Measurements from ENCODE around the gene NOP9.
A peak's percentile ranks its signal among the peaks of the same experiment; 100 is the strongest.

The NOP9 gene

GRCh38 chr14:24299255-24300191 is at the start of gene NOP9, which contains the start of gene DHRS1:
Gene NOP9, plus strand, starts transcription at chr14:24299850. Its CDS starts 105 bp downstream, at chr14:24299955.
Gene DHRS1, minus strand, starts transcription at chr14:24299780. Its CDS starts 674 bp downstream, at chr14:24299106.
- Mint-ChIP-seq H3K9me3 (no peaks in the 10 kb centered on the region), H3K4me3 (peak within 1 kb of the TSS; percentile 94), H3K27me3 (ENCODE audit: low read depth, poor library complexity) (no peaks in the 10 kb centered on the region), H3K36me3 (ENCODE audit: low read depth) (peaks cover 25% of the 10 kb centered on the region), H3K4me1 (peaks cover 52% of the 10 kb centered on the region), H3K27ac (peak within 1 kb of the TSS; percentile 75)
- no peak for TF ChIP-seq CTCF (IDR thresholded peaks at IDR 0.05)
- DNase-seq: peak; percentile 96

GRCh38 chr14:24250354-24250753 is 49.3 kb upstream of the NOP9 start:
- peaks cover 22% of the 10 kb centered on the region for H3K27me3 Mint-ChIP-seq (ENCODE audit: low read depth, poor library complexity)
- TF ChIP-seq CTCF (IDR thresholded peaks at IDR 0.05): no peak
- H3K27ac Mint-ChIP-seq: no peak overlapping the region
- no peak overlapping the region for H3K4me3 Mint-ChIP-seq
- no peaks in the 10 kb centered on the region for H3K4me1 Mint-ChIP-seq
- no peaks in the 10 kb centered on the region for H3K9me3 Mint-ChIP-seq
- H3K36me3 Mint-ChIP-seq (ENCODE audit: low read depth): no peaks in the 10 kb centered on the region
- DNase-seq: no peak

- no peak overlapping the region for H3K4me3 Mint-ChIP-seq
- H3K4me1 Mint-ChIP-seq: no peaks in the 10 kb centered on the region
- no peak overlapping the region for H3K27ac Mint-ChIP-seq
- no peak for TF ChIP-seq CTCF (IDR thresholded peaks at IDR 0.05)
- H3K9me3 Mint-ChIP-seq: no peaks in the 10 kb centered on the region
- DNase-seq: no peak
- peaks cover 14% of the 10 kb centered on the region for H3K27me3 Mint-ChIP-seq (ENCODE audit: low read depth, poor library complexity)
- no peaks in the 10 kb centered on the region for H3K36me3 Mint-ChIP-seq (ENCODE audit: low read depth)
Observed at GRCh38 chr14:24251880-24252288, 47.8 kb upstream of the NOP9 start.

GRCh38 chr14:24252289-24253124 is 47.1 kb upstream of the NOP9 start:
- Mint-ChIP-seq H3K9me3 (no peaks in the 10 kb centered on the region), H3K27me3 (ENCODE audit: low read depth, poor library complexity) (peaks cover 11% of the 10 kb centered on the region), H3K36me3 (ENCODE audit: low read depth) (no peaks in the 10 kb centered on the region), H3K4me3 (no peak overlapping the region), H3K27ac (no peak overlapping the region), H3K4me1 (no peaks in the 10 kb centered on the region)
- no peak for TF ChIP-seq CTCF (IDR thresholded peaks at IDR 0.05)
- no peak for DNase-seq

- no peaks in the 10 kb centered on the region for H3K36me3 Mint-ChIP-seq (ENCODE audit: low read depth)
- no peak overlapping the region for H3K27ac Mint-ChIP-seq
- DNase-seq: no peak
- TF ChIP-seq CTCF (IDR thresholded peaks at IDR 0.05): no peak
- peaks cover 9% of the 10 kb centered on the region for H3K27me3 Mint-ChIP-seq (ENCODE audit: low read depth, poor library complexity)
- no peaks in the 10 kb centered on the region for H3K9me3 Mint-ChIP-seq
- no peak overlapping the region for H3K4me3 Mint-ChIP-seq
- H3K4me1 Mint-ChIP-seq: no peaks in the 10 kb centered on the region
Observed at GRCh38 chr14:24253936-24254335, 45.7 kb upstream of the NOP9 start.

All from nephron progenitor cell (in vitro differentiated cells).